ENCODE data around the gene GOLGA6A.
"Not testable (repeated sequence)": the region's sequence is repeated elsewhere in the genome, so short reads cannot be mapped to it uniquely, and the experiment has no call there.

The GOLGA6A gene

GRCh38 chr15:74053517-74053916 lies 28.8 kb downstream of the GOLGA6A start:
- no peak for DNase-seq (ENCODE audit: low spot score)

DNA sequence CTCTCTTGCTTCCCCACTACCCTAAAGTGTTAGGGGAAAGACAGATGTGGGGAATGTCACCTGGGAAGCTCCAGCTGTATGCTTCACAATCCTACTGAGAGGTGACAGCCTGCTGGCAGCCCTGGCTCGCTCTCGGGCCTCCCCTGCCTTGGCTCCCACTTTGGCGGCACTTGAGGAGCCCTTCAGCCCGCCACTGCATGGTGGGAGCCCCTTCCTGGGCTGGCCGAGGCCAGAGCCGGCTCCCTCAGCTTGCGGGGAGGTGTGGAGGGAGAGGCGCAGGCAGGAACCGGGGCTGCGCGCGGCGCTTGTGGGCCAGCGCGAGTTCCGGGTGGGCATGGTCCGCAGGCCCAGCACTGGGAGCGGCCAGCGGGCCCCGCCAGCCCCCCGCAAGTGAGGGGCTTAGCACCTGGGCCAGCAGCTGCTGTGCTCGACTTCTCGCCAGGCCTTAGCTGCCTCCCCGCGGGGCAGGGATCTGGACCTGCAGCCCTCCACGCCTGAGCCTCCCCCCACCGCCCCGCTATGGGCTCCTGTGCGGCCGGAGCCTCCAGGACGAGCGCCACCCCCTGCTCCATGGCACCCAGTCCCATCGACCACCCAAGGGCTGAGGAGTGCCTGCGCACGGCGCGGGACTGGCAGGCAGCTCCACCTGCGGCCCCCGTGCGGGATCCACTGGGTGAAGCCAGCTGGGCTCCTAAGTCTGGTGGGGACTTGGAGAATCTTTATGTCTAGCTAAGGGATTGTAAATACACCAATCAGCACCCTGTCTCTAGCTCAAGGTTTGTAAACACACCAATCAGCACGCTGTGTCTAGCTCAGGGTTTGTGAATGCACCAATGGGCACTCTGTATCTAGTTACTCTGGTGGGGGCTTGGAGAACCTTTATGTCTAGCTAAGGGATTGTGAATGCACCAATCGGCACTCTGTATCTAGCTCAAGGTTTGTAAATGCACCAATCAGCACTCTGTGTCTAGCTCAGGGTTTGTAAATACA lies 29.8 kb downstream of the GOLGA6A start:
- DNase-seq (ENCODE audit: low spot score) = not testable (repeated sequence)

- no peak for DNase-seq (ENCODE audit: low spot score)
These were observed 31.7 kb downstream of the GOLGA6A start for GRCh38 chr15:74050556-74051234.

GRCh38 chr15:74050127-74050526 lies 32.2 kb downstream of the GOLGA6A start:
- DNase-seq (ENCODE audit: low spot score) = no peak

- no peak for DNase-seq (ENCODE audit: low spot score)
These were observed 36.1 kb downstream of the GOLGA6A start for GRCh38 chr15:74046275-74046674.

GRCh38 chr15:74045636-74046274 lies 36.6 kb downstream of the GOLGA6A start:
- DNase-seq (ENCODE audit: low spot score) = no peak

DNA sequence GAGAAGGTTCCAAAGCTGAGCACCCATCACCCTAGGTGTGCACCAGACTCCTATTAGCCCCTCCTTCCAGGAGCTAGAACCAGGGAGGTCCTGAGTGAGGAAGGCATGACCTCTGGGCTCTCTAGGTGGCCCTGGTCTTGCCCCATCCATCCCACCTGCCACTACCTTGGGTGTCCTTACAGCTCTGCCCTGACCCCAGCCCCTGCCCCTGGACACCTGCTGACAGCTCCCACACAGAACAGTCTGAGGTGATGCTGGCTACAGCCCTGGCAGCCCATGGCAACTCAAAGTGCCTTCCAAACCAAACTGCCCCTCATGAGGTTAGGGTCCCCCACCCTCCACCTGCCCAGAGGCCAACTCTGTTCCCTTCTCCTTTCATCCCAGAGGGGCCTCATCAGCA lies 37.2 kb downstream of the GOLGA6A start:
- no peak for DNase-seq (ENCODE audit: low spot score)

DNA sequence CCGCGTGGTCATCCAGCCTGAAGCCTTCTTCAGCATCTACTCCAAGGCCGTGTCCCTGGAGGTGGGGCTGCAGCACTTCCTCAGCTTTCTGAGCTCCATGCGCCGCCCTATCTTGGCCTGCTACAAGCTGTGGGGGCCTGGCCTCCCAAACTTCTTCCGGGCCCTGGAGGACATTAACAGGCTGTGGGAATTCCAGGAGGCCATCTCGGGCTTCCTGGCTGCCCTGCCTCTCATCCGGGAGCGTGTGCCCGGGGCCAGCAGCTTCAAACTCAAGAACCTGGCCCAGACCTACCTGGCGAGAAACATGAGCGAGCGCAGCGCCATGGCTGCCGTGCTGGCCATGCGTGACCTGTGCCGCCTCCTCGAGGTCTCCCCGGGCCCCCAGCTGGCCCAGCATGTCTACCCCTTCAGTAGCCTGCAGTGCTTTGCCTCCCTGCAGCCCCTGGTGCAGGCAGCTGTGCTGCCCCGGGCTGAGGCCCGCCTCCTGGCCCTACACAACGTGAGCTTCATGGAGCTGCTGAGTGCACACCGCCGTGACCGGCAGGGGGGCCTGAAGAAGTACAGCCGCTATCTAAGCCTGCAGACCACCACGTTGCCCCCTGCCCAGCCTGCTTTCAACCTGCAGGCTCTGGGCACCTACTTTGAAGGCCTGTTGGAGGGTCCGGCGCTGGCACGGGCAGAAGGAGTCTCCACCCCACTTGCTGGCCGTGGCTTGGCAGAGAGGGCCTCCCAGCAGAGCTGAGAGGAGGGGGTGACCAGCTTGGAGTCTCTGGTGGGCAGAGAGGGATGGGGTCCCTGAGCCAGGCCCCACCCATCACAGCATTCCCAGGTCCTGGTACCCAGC lies 37.9 kb downstream of the GOLGA6A start:
- no peak for DNase-seq (ENCODE audit: low spot score)

GRCh38 chr15:74043425-74044266 lies 38.7 kb downstream of the GOLGA6A start:
- DNase-seq (ENCODE audit: low spot score) = no peak

DNA sequence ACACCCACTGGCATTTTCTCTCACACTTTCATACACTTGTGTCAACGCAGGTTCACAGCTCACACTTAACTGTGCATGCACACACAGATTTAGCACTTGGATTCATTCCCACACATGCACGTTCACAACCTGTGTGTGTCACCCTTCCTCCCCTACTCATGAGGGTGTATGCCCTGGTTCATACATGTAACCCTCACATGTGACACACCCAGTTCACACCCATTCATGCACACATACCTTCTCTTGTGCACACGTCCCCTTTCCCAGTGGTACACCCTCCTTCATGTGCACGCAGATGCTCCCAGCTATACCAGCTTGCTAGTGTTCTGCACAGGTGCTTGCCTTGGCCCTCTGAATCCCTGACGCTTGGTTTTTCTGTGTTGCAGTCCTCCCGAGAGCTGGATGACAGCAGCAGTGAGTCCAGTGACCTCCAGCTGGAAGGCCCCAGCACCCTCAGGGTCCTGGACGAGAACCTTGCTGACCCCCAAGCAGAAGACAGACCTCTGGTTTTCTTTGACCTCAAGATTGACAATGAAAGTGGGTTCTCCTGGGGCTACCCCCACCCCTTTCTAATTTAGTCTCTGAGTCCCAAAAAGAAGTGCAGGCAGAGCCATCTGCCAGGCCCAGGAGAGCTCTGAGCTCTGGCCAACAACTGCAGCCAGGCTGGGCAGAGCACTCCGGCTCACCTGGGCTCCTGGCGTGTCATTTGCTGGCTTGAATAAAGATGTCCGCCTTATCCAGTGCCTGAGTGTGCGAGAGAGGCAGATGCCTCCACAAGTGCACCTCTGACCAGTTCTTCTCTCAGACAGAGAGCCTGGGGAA lies 39.5 kb downstream of the GOLGA6A start:
- no peak for DNase-seq (ENCODE audit: low spot score)

DNA sequence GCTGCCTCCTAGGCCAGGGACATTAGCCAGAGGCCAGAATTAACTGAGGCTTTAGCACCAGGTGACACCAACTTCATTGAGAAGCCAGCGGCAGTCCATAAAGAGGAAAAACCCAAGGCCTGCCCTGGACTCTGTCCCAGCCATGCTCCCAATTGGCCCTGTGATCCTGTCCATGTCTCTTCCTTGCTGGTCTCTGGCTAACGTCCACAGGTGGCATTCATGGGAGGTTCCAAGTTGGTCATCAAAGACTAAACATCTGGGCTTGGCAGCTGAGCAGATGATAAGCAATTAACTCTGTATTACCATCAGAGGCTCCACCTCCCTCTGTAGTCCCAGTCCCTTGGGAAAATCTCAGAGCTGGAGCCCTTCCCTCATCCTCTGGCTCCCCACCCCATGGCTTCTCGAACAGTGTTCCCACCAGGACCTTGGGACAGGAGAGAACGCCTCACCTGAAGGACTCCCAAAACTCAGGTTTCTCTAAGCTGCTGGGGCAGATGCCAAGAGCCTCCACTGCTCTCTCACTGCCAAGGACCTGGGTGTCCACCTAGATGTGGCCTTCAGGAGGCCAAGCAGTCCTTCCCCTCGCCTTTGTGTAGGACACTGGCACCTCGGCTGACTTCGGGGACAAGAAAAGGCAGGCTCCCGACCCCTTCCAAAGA lies 40.4 kb downstream of the GOLGA6A start:
- DNase-seq (ENCODE audit: low spot score) = no peak

DNA sequence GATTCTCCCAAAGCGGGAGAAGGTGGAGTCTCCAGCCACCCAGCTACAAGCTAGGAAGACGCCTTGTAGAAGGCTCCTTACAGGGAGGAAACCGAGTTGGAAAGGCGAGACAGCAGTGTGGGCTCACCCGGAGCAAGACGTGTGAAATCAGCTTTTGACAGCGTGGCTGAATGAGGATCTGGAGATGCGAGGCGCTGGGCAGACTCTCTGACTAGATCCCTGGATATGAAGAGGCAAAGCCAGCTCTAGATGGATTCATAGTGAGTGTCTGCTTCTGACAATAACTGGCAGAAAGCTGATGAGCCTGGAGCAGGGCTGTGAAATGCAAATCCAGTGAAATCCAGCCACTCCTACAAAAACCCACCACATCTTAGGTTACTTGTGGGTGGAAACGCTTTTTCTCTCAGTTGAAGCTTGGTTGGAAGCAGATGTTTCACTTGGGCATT lies 41.0 kb downstream of the GOLGA6A start:
- no peak for DNase-seq (ENCODE audit: low spot score)

GRCh38 chr15:74040109-74040850 lies 42.1 kb downstream of the GOLGA6A start:
- peak; percentile 44 for DNase-seq (ENCODE audit: low spot score)

DNA sequence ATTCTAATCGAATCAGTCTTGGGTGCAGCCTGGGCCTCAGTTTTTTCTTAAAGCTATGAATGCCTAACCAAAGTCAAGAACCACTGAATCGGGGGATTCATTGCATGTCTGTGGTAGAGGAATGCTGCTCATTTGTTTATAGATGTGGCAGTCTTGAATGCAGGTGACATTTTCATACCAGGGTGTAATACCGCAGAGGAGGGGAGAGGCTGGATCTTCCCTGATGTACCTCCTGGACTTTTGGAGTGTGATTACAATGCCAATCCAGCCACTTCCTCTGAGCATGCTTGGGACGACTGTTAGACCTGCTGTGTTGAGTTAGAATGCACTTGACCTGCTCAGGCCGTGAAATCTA lies 42.7 kb downstream of the GOLGA6A start:
- no peak for DNase-seq (ENCODE audit: low spot score)

GRCh38 chr15:74038707-74039655 lies 43.4 kb downstream of the GOLGA6A start:
- no peak for DNase-seq (ENCODE audit: low spot score)

GRCh38 chr15:74037171-74038117 lies 44.9 kb downstream of the GOLGA6A start:
- no peak for DNase-seq (ENCODE audit: low spot score)

Measured in iPS-NIHi11 (cell line).